ENCODE measurements around the gene GLYR1. TPM values are rescaled to one million over a fixed set of nuclear protein-coding genes. Genes with fewer than 3 reads are reported as not detected.
A peak's percentile ranks its signal among the peaks of the same experiment; 100 is the strongest.

GLYR1 gene
- total and polyA plus RNA-seq, 5 donors = 56.1 to 84.4 (median 79.3) TPM

GRCh38 chr16:4879049-4879448 lies 32.0 kb upstream of the GLYR1 start:
- intact Hi-C loops (cut with DNase I) = loop anchor here in 1 of 4 donors (10.0 kb wide), 1 partner anchor 64 kb away; no protein-coding TSS in a partner anchor
- no peak for ATAC-seq
- H3K4me3 ChIP-seq (ENCODE audit: low read length) = no peak overlapping the region
- no peaks in the 10 kb centered on the region for H3K27me3 ChIP-seq (ENCODE audit: control insufficient read depth, insufficient read depth)
- H3K27ac ChIP-seq (ENCODE audit: low read length) = no peak overlapping the region
- no peak for DNase-seq
- H3K9me3 ChIP-seq (ENCODE audit: control insufficient read depth, low read length) = no peaks in the 10 kb centered on the region
- no peaks in the 10 kb centered on the region for H3K4me1 ChIP-seq (ENCODE audit: control insufficient read depth, insufficient read depth, low read length)
- 77% methylated on average over 4 of the region's 4 CpGs for WGBS

GRCh38 chr16:4877380-4877685 lies 30.2 kb upstream of the GLYR1 start:
- intact Hi-C loops (cut with DNase I) = loop anchor here in 1 of 4 donors (10.0 kb wide), 1 partner anchor 63 kb away; no protein-coding TSS in a partner anchor
- Histone ChIP-seq H3K27ac (ENCODE audit: low read length) (no peak overlapping the region), H3K27me3 (ENCODE audit: control insufficient read depth, insufficient read depth) (no peaks in the 10 kb centered on the region), H3K9me3 (ENCODE audit: control insufficient read depth, low read length) (no peaks in the 10 kb centered on the region), H3K4me3 (ENCODE audit: low read length) (no peak overlapping the region), H3K4me1 (ENCODE audit: control insufficient read depth, insufficient read depth, low read length) (no peaks in the 10 kb centered on the region)
- ATAC-seq = no peak
- WGBS = 89% methylated on average over 14 of the region's 14 CpGs
- DNase-seq = peak in 1 of 3 donors; percentile 30

GRCh38 chr16:4876646-4877379 lies 29.7 kb upstream of the GLYR1 start:
- Histone ChIP-seq H3K4me3 (ENCODE audit: low read length) (no peak overlapping the region), H3K27me3 (ENCODE audit: control insufficient read depth, insufficient read depth) (no peaks in the 10 kb centered on the region), H3K9me3 (ENCODE audit: control insufficient read depth, low read length) (no peaks in the 10 kb centered on the region), H3K27ac (ENCODE audit: low read length) (no peak overlapping the region), H3K4me1 (ENCODE audit: control insufficient read depth, insufficient read depth, low read length) (no peaks in the 10 kb centered on the region)
- intact Hi-C loops (cut with DNase I) = loop anchor here in 1 of 4 donors (10.0 kb wide), 1 partner anchor 62 kb away; no protein-coding TSS in a partner anchor
- no peak for ATAC-seq
- peak in 1 of 3 donors; percentile 27 for DNase-seq
- 83% methylated on average over 11 of the region's 11 CpGs for WGBS

GRCh38 chr16:4874666-4875065 lies 27.6 kb upstream of the GLYR1 start:
- intact Hi-C loops (cut with DNase I) = loop anchor here in 1 of 4 donors (10.0 kb wide), 1 partner anchor 60 kb away; no protein-coding TSS in a partner anchor
- no peak overlapping the region for H3K4me3 ChIP-seq (ENCODE audit: low read length)
- no peak for ATAC-seq
- WGBS = 87% methylated on average over 8 of the region's 8 CpGs
- no peaks in the 10 kb centered on the region for H3K4me1 ChIP-seq (ENCODE audit: control insufficient read depth, insufficient read depth, low read length)
- no peak overlapping the region for H3K27ac ChIP-seq (ENCODE audit: low read length)
- no peaks in the 10 kb centered on the region for H3K9me3 ChIP-seq (ENCODE audit: control insufficient read depth, low read length)
- no peak for DNase-seq
- no peaks in the 10 kb centered on the region for H3K27me3 ChIP-seq (ENCODE audit: control insufficient read depth, insufficient read depth)

GRCh38 chr16:4873091-4873490 lies 26.0 kb upstream of the GLYR1 start:
- 59% methylated on average over 3 of the region's 3 CpGs for WGBS

GRCh38 chr16:4871071-4871470 lies 24.0 kb upstream of the GLYR1 start:
- 84% methylated on average over 4 of the region's 4 CpGs for WGBS
- H3K27me3 ChIP-seq (ENCODE audit: control insufficient read depth, insufficient read depth) = no peaks in the 10 kb centered on the region

More at GRCh38 chr16:4873091-4873490, 26.0 kb upstream of the GLYR1 start:
- H3K27me3 ChIP-seq (ENCODE audit: control insufficient read depth, insufficient read depth) = no peaks in the 10 kb centered on the region
- no peaks in the 10 kb centered on the region for H3K9me3 ChIP-seq (ENCODE audit: control insufficient read depth, low read length)
- H3K27ac ChIP-seq (ENCODE audit: low read length) = no peak overlapping the region
- H3K4me3 ChIP-seq (ENCODE audit: low read length) = no peak overlapping the region
- ATAC-seq (peak; percentile 32 to 68), DNase-seq (no peak)
- intact Hi-C loops (cut with DNase I) = loop anchor here in 1 of 4 donors (10.0 kb wide), 1 partner anchor 58 kb away; no protein-coding TSS in a partner anchor
- H3K4me1 ChIP-seq (ENCODE audit: control insufficient read depth, insufficient read depth, low read length) = no peaks in the 10 kb centered on the region

GRCh38 chr16:4870138-4870671 lies 23.1 kb upstream of the GLYR1 start:
- H3K4me3 ChIP-seq (ENCODE audit: low read length) = no peak overlapping the region
- intact Hi-C loops (cut with DNase I) = loop anchor here in 1 of 4 donors (10.0 kb wide), 1 partner anchor 55 kb away; no protein-coding TSS in a partner anchor
- H3K4me1 ChIP-seq (ENCODE audit: control insufficient read depth, insufficient read depth, low read length) = no peaks in the 10 kb centered on the region
- no peak overlapping the region for H3K27ac ChIP-seq (ENCODE audit: low read length)
- H3K27me3 ChIP-seq (ENCODE audit: control insufficient read depth, insufficient read depth) = no peaks in the 10 kb centered on the region
- no peaks in the 10 kb centered on the region for H3K9me3 ChIP-seq (ENCODE audit: control insufficient read depth, low read length)
- 93% methylated on average over 21 of the region's 21 CpGs for WGBS
- DNase-seq (no peak), ATAC-seq (no peak)

More at GRCh38 chr16:4871071-4871470, 24.0 kb upstream of the GLYR1 start:
- intact Hi-C loops (cut with DNase I) = loop anchor here in 1 of 4 donors (10.0 kb wide), 1 partner anchor 56 kb away; no protein-coding TSS in a partner anchor
- no peaks in the 10 kb centered on the region for H3K9me3 ChIP-seq (ENCODE audit: control insufficient read depth, low read length)
- H3K27ac ChIP-seq (ENCODE audit: low read length) = no peak overlapping the region
- H3K4me1 ChIP-seq (ENCODE audit: control insufficient read depth, insufficient read depth, low read length) = no peaks in the 10 kb centered on the region
- ATAC-seq = no peak
- no peak for DNase-seq
- H3K4me3 ChIP-seq (ENCODE audit: low read length) = no peak overlapping the region

GRCh38 chr16:4869147-4869805 lies 22.2 kb upstream of the GLYR1 start:
- Histone ChIP-seq H3K9me3 (ENCODE audit: control insufficient read depth, low read length) (no peaks in the 10 kb centered on the region), H3K27ac (ENCODE audit: low read length) (no peak overlapping the region), H3K4me1 (ENCODE audit: control insufficient read depth, insufficient read depth, low read length) (no peaks in the 10 kb centered on the region), H3K4me3 (ENCODE audit: low read length) (no peak overlapping the region), H3K27me3 (ENCODE audit: control insufficient read depth, insufficient read depth) (no peaks in the 10 kb centered on the region)
- DNase-seq = no peak
- 85% methylated on average over 13 of the region's 13 CpGs for WGBS
- no peak for ATAC-seq
- intact Hi-C loops (cut with DNase I) = no loop called here

GRCh38 chr16:4868535-4868934 lies 21.4 kb upstream of the GLYR1 start:
- intact Hi-C loops (cut with DNase I) = no loop called here
- no peak overlapping the region for H3K27ac ChIP-seq (ENCODE audit: low read length)

GRCh38 chr16:4868026-4868425 lies 20.9 kb upstream of the GLYR1 start:
- no peak for ATAC-seq

More at GRCh38 chr16:4868535-4868934, 21.4 kb upstream of the GLYR1 start:
- Histone ChIP-seq H3K27me3 (ENCODE audit: control insufficient read depth, insufficient read depth) (no peaks in the 10 kb centered on the region), H3K4me3 (ENCODE audit: low read length) (no peak overlapping the region), H3K4me1 (ENCODE audit: control insufficient read depth, insufficient read depth, low read length) (peaks cover 3% of the 10 kb centered on the region), H3K9me3 (ENCODE audit: control insufficient read depth, low read length) (no peaks in the 10 kb centered on the region)
- no peak for ATAC-seq
- 84% methylated on average over 7 of the region's 7 CpGs for WGBS
- DNase-seq = no peak

GRCh38 chr16:4866586-4866985 lies 19.5 kb upstream of the GLYR1 start:
- H3K27ac ChIP-seq (ENCODE audit: low read length) = no peak overlapping the region
- no peaks in the 10 kb centered on the region for H3K9me3 ChIP-seq (ENCODE audit: control insufficient read depth, low read length)
- DNase-seq (no peak), ATAC-seq (no peak)
- peaks cover 3% of the 10 kb centered on the region for H3K4me1 ChIP-seq (ENCODE audit: control insufficient read depth, insufficient read depth, low read length)
- WGBS = 98% methylated on average over 12 of the region's 12 CpGs
- no peaks in the 10 kb centered on the region for H3K27me3 ChIP-seq (ENCODE audit: control insufficient read depth, insufficient read depth)
- intact Hi-C loops (cut with DNase I) = no loop called here
- no peak overlapping the region for H3K4me3 ChIP-seq (ENCODE audit: low read length)

More at GRCh38 chr16:4868026-4868425, 20.9 kb upstream of the GLYR1 start:
- no peak for DNase-seq
- Histone ChIP-seq H3K27me3 (ENCODE audit: control insufficient read depth, insufficient read depth) (no peaks in the 10 kb centered on the region), H3K4me1 (ENCODE audit: control insufficient read depth, insufficient read depth, low read length) (peaks cover 3% of the 10 kb centered on the region), H3K4me3 (ENCODE audit: low read length) (no peak overlapping the region), H3K9me3 (ENCODE audit: control insufficient read depth, low read length) (no peaks in the 10 kb centered on the region), H3K27ac (ENCODE audit: low read length) (no peak overlapping the region)
- WGBS = 93% methylated on average over 5 of the region's 5 CpGs
- intact Hi-C loops (cut with DNase I) = no loop called here

Measured in right cardiac atrium (tissue), 5 donors.